Trophoblast cell (in vitro differentiated cells and primary cell): ENCODE data around the gene GRM8.

ENCODE experiments used
- DNase-seq, 2 donors: peaks; one replicate each; pipeline ENCODE4 v3.0.0-alpha.2; 2016
- H2AFZ ChIP-seq: 2 replicates; pipeline ENCODE4 v1.6.1; 2013; ENCODE audit warnings: low read length, moderate library complexity, mild to moderate bottlenecking; ENCODE audit not compliant: insufficient read depth, poor library complexity
- H2AK5ac ChIP-seq: 2 replicates; pipeline ENCODE4 v1.6.1; 2013; ENCODE audit warnings: mild to moderate bottlenecking, low read length
- H2BK120ac ChIP-seq: 2 replicates; pipeline ENCODE4 v1.6.1; 2013; ENCODE audit warnings: low read length, mild to moderate bottlenecking, moderate library complexity; ENCODE audit not compliant: insufficient read depth, poor library complexity
- H2BK12ac ChIP-seq: 2 replicates; pipeline ENCODE4 v1.6.1; 2013; ENCODE audit warnings: mild to moderate bottlenecking, low read length, moderate library complexity
- H2BK5ac ChIP-seq: 2 replicates; pipeline ENCODE4 v1.6.1; 2013; ENCODE audit warnings: low read length, low read depth, moderate library complexity, mild to moderate bottlenecking; ENCODE audit not compliant: poor library complexity
- H3K14ac ChIP-seq: 2 replicates; pipeline ENCODE4 v1.6.1; 2013; ENCODE audit warnings: mild to moderate bottlenecking, low read length
- H3K18ac ChIP-seq: 2 replicates; pipeline ENCODE4 v1.6.1; 2013; ENCODE audit warnings: mild to moderate bottlenecking, low read length
- H3K23ac ChIP-seq: 2 replicates; pipeline ENCODE4 v1.6.1; 2013; ENCODE audit warnings: low read length
- H3K27ac ChIP-seq: 2 replicates; pipeline ENCODE4 v1.5.1; 2013; ENCODE audit warnings: low read depth, mild to moderate bottlenecking, inconsistent platforms, low read length, moderate library complexity
- H3K27me3 ChIP-seq: 2 replicates; pipeline ENCODE4 v1.6.1; 2013; ENCODE audit warnings: inconsistent platforms, mild to moderate bottlenecking, low read length, moderate library complexity; ENCODE audit not compliant: insufficient read depth
- H3K36me3 ChIP-seq, 2 experiments: 1 replicate in 1 of 2; 2 replicates in 1 of 2; pipeline ENCODE4 v1.6.1; 2013; ENCODE audit warnings: low read length in 2 of 2, mild to moderate bottlenecking in 2 of 2, moderate library complexity in 1 of 2; ENCODE audit not compliant: insufficient read depth in 2 of 2, control insufficient read depth in 1 of 2
- H3K4ac ChIP-seq: 2 replicates; pipeline ENCODE4 v1.6.1; 2013; ENCODE audit warnings: low read depth, mild to moderate bottlenecking, low read length, moderate library complexity
- H3K4me1 ChIP-seq, 2 experiments: 1 replicate in 1 of 2; 2 replicates in 1 of 2; pipeline ENCODE4 v1.6.1; 2013; ENCODE audit warnings: low read length in 2 of 2, mild to moderate bottlenecking in 2 of 2, moderate library complexity in 1 of 2; ENCODE audit not compliant: insufficient read depth in 2 of 2, control insufficient read depth in 1 of 2
- H3K4me2 ChIP-seq: 2 replicates; pipeline ENCODE4 v1.6.1; 2013; ENCODE audit warnings: inconsistent platforms, mild to moderate bottlenecking, low read length, moderate library complexity
- H3K4me3 ChIP-seq: 2 replicates; pipeline ENCODE4 v1.5.1; 2013; ENCODE audit warnings: mild to moderate bottlenecking, low read depth, low read length, inconsistent platforms
- H3K79me1 ChIP-seq: one replicate; pipeline ENCODE4 v1.6.1; 2013; ENCODE audit warnings: low read length
- H3K79me2 ChIP-seq: 2 replicates; pipeline ENCODE4 v1.6.1; 2013; ENCODE audit warnings: low read length, mild to moderate bottlenecking; ENCODE audit not compliant: control insufficient read depth, insufficient read depth, poor library complexity
- H3K9ac ChIP-seq: 2 replicates; pipeline ENCODE4 v1.6.1; 2013; ENCODE audit warnings: mild to moderate bottlenecking, low read length
- H3K9me3 ChIP-seq: 2 replicates; pipeline ENCODE4 v1.6.1; 2013; ENCODE audit warnings: low read depth, mild to moderate bottlenecking, control low read depth, inconsistent platforms, low read length; ENCODE audit not compliant: insufficient read depth
- H4K12ac ChIP-seq: 2 replicates; pipeline ENCODE4 v1.6.1; 2013; ENCODE audit warnings: low read depth, mild to moderate bottlenecking, low read length, moderate library complexity
- H4K8ac ChIP-seq: 2 replicates; pipeline ENCODE4 v1.6.1; 2013; ENCODE audit warnings: low read depth, mild to moderate bottlenecking, low read length, moderate library complexity
- H4K91ac ChIP-seq: one replicate; pipeline ENCODE4 v1.6.1; 2013; ENCODE audit warnings: low read depth, mild to moderate bottlenecking, low read length, moderate library complexity
- WGBS: extraction: QIAGEN DNeasy Blood & Tissue Kit; methylation state at CpG from one replicate; pipeline ENCODE4 v1.1.7; 2013; ENCODE audit warnings: missing lambda C conversion rate; ENCODE audit not compliant: insufficient read length, insufficient coverage; ENCODE audit errors: extremely low coverage; 5-methylcytosine and 5-hydroxymethylcytosine counted together

The GRM8 gene

GRCh38 chr7:126780993-126781392 lies 471.7 kb downstream of the GRM8 start:
- Histone ChIP-seq H3K14ac (no peak overlapping the region), H4K12ac (no peak overlapping the region), H3K9me3 (no peaks in the 10 kb centered on the region), H2BK5ac (no peak overlapping the region), H3K23ac (no peak overlapping the region), H3K4me1 (no peaks in the 10 kb centered on the region), H2AK5ac (no peak overlapping the region), H3K79me1 (no peaks in the 10 kb centered on the region), H3K36me3 (no peaks in the 10 kb centered on the region), H3K4me3 (no peak overlapping the region), H3K4me2 (no peak overlapping the region), H3K79me2 (no peaks in the 10 kb centered on the region), H4K91ac (no peak overlapping the region), H3K18ac (no peak overlapping the region), H2BK120ac (no peak overlapping the region), H3K27me3 (no peaks in the 10 kb centered on the region), H2AFZ (no peak overlapping the region), H4K8ac (no peak overlapping the region), H3K27ac (no peak overlapping the region), H3K9ac (no peak overlapping the region), H3K4ac (no peak overlapping the region), H2BK12ac (no peak overlapping the region)
- WGBS: no CpG with 5 or more reads among the region's 2 CpGs
- no peak for DNase-seq

GRCh38 chr7:126778101-126778500 lies 474.6 kb downstream of the GRM8 start:
- WGBS: no CpG with 5 or more reads among the region's 1 CpG
- H2BK120ac ChIP-seq: no peak overlapping the region
- DNase-seq: no peak
- no peaks in the 10 kb centered on the region for H3K9me3 ChIP-seq
- no peak overlapping the region for H3K4me2 ChIP-seq
- no peaks in the 10 kb centered on the region for H3K79me1 ChIP-seq
- no peaks in the 10 kb centered on the region for H3K36me3 ChIP-seq
- H2AFZ ChIP-seq: no peak overlapping the region
- no peak overlapping the region for H3K4ac ChIP-seq
- H3K27ac ChIP-seq: no peak overlapping the region
- H3K18ac ChIP-seq: no peak overlapping the region
- no peak overlapping the region for H3K23ac ChIP-seq
- H4K91ac ChIP-seq: no peak overlapping the region
- no peak overlapping the region for H3K9ac ChIP-seq
- no peak overlapping the region for H4K12ac ChIP-seq
- no peak overlapping the region for H3K14ac ChIP-seq
- H2BK5ac ChIP-seq: no peak overlapping the region
- no peaks in the 10 kb centered on the region for H3K79me2 ChIP-seq
- H3K4me3 ChIP-seq: no peak overlapping the region
- H3K27me3 ChIP-seq: no peaks in the 10 kb centered on the region
- H2AK5ac ChIP-seq: no peak overlapping the region
- H2BK12ac ChIP-seq: no peak overlapping the region
- H3K4me1 ChIP-seq: no peaks in the 10 kb centered on the region
- no peak overlapping the region for H4K8ac ChIP-seq

- H3K9me3 ChIP-seq: no peaks in the 10 kb centered on the region
- H2BK12ac ChIP-seq: no peak overlapping the region
- H3K79me2 ChIP-seq: no peaks in the 10 kb centered on the region
- no peak overlapping the region for H3K18ac ChIP-seq
- H3K4ac ChIP-seq: no peak overlapping the region
- no peak overlapping the region for H3K14ac ChIP-seq
- whole genome bisulfite sequencing: no CpG with 5 or more reads among the region's 3 CpGs
- H3K4me3 ChIP-seq: no peak overlapping the region
- no peak overlapping the region for H4K8ac ChIP-seq
- H3K27me3 ChIP-seq: no peaks in the 10 kb centered on the region
- H3K4me2 ChIP-seq: no peak overlapping the region
- H3K4me1 ChIP-seq: no peaks in the 10 kb centered on the region
- H4K12ac ChIP-seq: no peak overlapping the region
- no peak overlapping the region for H3K27ac ChIP-seq
- H2BK5ac ChIP-seq: no peak overlapping the region
- H3K23ac ChIP-seq: no peak overlapping the region
- no peak overlapping the region for H2AFZ ChIP-seq
- no peaks in the 10 kb centered on the region for H3K36me3 ChIP-seq
- no peak for DNase-seq
- no peak overlapping the region for H4K91ac ChIP-seq
- H3K79me1 ChIP-seq: no peaks in the 10 kb centered on the region
- H3K9ac ChIP-seq: no peak overlapping the region
- H2BK120ac ChIP-seq: no peak overlapping the region
- H2AK5ac ChIP-seq: no peak overlapping the region
These were observed 476.2 kb downstream of the GRM8 start for GRCh38 chr7:126776498-126776897.

- Histone ChIP-seq H3K27ac (no peak overlapping the region), H3K79me1 (no peaks in the 10 kb centered on the region), H3K9me3 (no peaks in the 10 kb centered on the region), H4K8ac (no peak overlapping the region), H2BK5ac (no peak overlapping the region), H2AFZ (no peak overlapping the region), H3K9ac (no peak overlapping the region), H3K36me3 (no peaks in the 10 kb centered on the region), H3K4ac (no peak overlapping the region), H4K91ac (no peak overlapping the region), H2BK120ac (no peak overlapping the region), H3K27me3 (no peaks in the 10 kb centered on the region), H3K4me2 (no peak overlapping the region), H3K79me2 (no peaks in the 10 kb centered on the region), H4K12ac (no peak overlapping the region), H3K4me3 (no peak overlapping the region), H2BK12ac (no peak overlapping the region), H3K14ac (no peak overlapping the region), H3K23ac (no peak overlapping the region), H3K18ac (no peak overlapping the region), H3K4me1 (no peaks in the 10 kb centered on the region), H2AK5ac (no peak overlapping the region)
- DNase-seq: no peak
- no CpG with 5 or more reads among the region's 3 CpGs for WGBS
These were observed 478.7 kb downstream of the GRM8 start for GRCh38 chr7:126774077-126774476.
